HG03064 (cell line): ENCODE results near the gene RASL11B.

Source experiments
- ATAC-seq: cut with Tn5 transposase; IDR thresholded peaks from one replicate; pipeline ENCODE4 v1.9.1; 2021; ENCODE audit warnings: low read depth; ENCODE audit not compliant: unreplicated experiment

RASL11B gene

DNA sequence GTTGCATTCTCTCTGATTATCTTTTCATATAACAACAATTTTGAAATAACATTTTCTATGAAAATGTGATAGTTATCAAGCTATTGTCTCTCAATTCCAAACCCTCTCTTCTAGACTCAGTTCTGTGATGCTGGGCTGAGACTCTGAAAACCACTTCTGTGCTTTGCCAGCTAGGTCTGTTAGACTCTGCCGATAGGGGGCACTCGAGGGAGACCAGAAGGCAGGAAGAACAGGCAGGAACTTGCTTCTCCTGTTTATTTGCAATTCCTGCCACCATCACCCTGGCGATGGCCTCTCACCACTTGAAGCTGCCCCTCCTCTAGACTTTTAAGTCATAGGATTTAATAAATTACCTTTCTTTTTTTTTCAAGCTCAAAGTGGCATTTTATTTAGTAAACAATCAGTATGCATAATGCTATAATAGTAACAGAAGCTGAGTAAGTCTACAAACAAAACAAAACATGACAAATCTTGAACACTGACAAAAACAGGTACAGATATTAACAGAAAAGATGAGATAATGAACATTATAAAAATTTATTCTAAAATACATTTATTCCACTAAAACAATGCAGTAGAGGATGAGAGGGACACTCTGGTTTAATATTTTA, 49.7 kb downstream of the RASL11B start:
- no peak for ATAC-seq

DNA sequence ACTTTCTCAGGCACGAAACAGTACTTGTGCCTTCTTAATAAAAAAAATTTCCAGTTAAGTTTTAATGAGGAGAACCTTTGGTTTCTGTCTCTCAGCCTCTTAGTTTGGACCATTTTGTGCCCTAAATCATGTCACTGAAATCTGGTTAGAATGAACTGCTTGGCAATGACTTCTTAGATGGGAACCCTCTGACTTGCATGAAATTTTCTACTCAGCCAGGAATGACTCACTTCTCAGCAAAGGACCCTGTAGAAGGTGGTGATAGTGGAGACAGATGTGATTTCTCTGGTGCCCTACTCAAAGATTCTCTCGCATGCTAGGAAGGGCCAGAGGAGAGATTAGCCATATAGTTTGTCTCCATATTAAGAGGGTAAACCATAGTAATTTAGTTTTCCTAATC, 50.5 kb downstream of the RASL11B start:
- no peak for ATAC-seq

DNA sequence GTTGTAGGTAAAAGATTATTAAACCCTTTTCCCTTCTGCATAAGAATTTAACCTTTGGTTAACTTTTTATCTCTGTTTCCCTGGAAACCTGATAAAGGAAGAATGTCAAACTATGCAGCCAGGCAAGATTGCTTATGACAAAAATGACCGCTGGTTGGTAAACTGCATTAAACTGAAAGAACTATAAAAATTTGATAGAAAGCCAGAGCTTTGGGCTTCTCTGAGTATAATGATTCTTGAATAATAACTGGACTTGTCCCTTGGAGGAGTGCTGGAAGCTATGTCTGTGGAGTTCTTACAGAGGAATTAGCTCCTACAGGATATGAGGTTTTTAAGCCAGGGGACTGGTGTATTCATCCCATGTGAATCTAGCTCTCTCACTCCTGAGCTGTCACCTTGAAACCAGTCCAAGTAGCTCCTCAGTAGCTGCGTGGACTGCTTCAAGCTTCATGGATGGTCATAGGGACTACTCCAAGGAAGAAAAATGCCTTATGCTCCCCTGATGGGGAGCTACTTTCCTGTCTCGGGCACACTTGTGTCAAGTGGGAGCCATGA, 52.0 kb downstream of the RASL11B start:
- ATAC-seq: no peak

DNA sequence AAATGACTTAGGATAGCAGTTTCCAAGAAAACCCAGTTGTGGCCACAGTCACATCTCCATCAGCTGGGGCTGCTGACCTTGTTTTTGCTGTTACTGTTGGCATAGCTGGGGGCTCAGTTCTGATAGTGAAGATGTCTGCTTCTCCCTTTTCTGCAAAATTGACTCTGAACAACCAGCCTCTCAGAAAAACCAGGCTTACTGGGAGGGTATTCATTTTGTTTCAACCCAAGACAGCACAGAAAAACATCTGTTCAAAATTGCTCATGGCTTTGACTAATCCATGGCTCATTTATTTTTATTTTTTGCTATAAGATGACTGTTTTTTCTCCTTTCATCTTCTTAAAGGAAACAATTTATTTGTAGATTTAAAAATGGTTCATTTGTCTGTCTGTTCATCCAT, 53.1 kb downstream of the RASL11B start:
- no peak for ATAC-seq

DNA sequence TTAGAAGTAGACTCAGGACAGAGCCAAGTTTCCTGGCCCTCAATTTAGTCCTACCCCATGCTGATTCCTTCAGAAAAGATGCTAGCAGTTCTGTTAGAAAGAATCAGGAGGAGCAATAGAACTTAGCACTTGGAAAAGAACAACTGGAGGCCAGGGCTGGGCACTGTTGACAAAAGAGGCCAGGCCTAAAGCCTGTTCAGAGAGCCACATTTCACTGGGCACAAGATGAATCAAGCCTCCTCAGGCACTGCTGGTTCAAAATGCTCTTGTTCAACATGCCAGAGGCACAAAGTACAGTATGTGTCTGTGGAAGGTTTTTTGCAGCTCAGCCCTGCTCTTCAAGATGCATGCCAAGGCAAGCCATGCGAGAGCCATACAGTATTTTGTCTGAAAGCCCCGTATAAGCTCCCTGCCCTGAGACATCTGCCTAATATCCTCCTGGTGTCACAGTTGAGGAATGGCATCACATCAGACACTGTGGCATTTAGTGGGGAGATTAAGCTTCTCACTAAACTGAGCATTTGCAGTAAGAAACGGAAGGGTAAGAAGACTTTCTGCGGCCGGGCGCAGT, 53.7 kb downstream of the RASL11B start:
- no peak for ATAC-seq
